T-helper 1 cell treated with Interleukin-12 subunit alpha and Interleukin-12 subunit beta and Interleukin-4 antibody, amounts not matched to agents 30 μg/mL and 1 μg/mL, for 36 hours (primary cell): Measurements from ENCODE around the gene DCLK1.

Source experiments
- H3K27ac Mint-ChIP-seq: one replicate; pipeline ENCODE4 v1.8.0; 2021; ENCODE audit warnings: mild to moderate bottlenecking, mixed read lengths
- H3K27me3 Mint-ChIP-seq: one replicate; pipeline ENCODE4 v1.8.0; 2021; ENCODE audit warnings: low read depth, mixed read lengths
- H3K36me3 Mint-ChIP-seq: one replicate; pipeline ENCODE4 v1.8.0; 2021; ENCODE audit warnings: low read depth, mixed read lengths
- H3K4me1 Mint-ChIP-seq: one replicate; pipeline ENCODE4 v1.8.0; 2021; ENCODE audit warnings: low read depth, mixed read lengths
- H3K4me3 Mint-ChIP-seq: one replicate; pipeline ENCODE4 v1.8.0; 2021; ENCODE audit warnings: mild to moderate bottlenecking, moderate library complexity, mixed read lengths
- H3K9me3 Mint-ChIP-seq: one replicate; pipeline ENCODE4 v1.8.0; 2021; ENCODE audit warnings: mixed read lengths

The DCLK1 gene

DNA sequence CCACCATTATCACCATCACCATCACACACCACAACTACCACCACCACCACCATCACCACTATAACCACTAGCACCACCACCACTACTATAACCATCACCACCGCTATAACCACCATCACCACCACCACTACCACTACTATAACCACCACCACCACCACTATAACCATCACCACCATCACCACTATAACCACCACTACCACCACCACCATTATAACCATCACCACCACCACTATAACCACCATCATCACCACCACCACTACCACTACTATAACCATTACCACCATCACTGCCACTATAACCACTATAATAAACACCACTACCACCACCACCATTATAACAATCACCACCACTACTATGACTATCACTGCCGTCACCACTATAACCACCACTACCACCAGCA, 173.2 kb downstream of the DCLK1 start:
- Mint-ChIP-seq H3K4me1 (no peaks in the 10 kb centered on the region), H3K9me3 (no peaks in the 10 kb centered on the region), H3K4me3 (no peak overlapping the region), H3K27me3 (no peaks in the 10 kb centered on the region), H3K27ac (no peak overlapping the region), H3K36me3 (no peaks in the 10 kb centered on the region)

DNA sequence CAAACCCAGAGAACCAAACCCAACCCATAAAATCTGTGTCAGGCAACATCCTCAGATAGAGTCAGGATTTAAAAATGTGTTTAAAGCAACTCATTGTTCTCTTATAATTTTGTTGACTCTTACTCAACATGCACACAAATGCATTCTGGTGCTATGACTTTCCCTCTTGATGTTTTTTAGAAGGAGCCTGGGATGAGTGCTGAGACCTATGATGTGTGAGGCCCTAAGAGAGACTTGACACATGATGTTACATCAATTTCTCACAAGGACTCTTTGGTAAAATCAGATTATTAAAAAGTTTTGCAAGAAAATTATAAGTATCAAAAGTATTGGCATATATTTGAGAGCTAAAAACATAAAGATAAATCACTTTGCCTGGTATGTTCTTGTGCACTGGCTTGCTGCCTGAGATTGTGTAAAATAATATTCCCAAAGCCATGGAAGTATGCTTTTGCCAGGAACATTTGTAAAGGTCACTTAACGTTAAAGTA, 173.9 kb downstream of the DCLK1 start:
- no peaks in the 10 kb centered on the region for H3K27me3 Mint-ChIP-seq
- H3K27ac Mint-ChIP-seq, result no peak overlapping the region
- H3K4me3 Mint-ChIP-seq, result no peak overlapping the region
- H3K36me3 Mint-ChIP-seq, result no peaks in the 10 kb centered on the region
- H3K9me3 Mint-ChIP-seq, result no peaks in the 10 kb centered on the region
- no peaks in the 10 kb centered on the region for H3K4me1 Mint-ChIP-seq

DNA sequence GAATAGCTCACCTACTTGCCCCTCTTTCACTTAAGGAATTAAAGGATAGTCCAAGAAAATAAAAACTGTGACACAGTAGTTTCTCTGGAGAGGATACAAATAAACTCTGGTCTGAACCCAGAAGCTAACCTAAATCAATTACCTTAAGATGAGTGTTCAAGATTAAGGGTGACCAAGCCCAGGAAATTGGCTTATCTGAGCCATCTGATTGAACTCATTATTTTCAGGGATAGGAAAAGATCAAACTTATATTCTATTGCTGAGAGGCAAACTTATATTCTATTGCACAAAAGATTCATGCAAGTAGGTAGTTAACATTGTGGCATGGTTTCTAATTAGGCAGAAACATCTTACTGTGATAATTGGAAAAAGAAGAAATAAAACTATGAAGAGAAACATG, 175.1 kb downstream of the DCLK1 start:
- Mint-ChIP-seq H3K9me3 (no peaks in the 10 kb centered on the region), H3K4me1 (no peaks in the 10 kb centered on the region), H3K27me3 (no peaks in the 10 kb centered on the region), H3K4me3 (no peak overlapping the region), H3K27ac (no peak overlapping the region), H3K36me3 (no peaks in the 10 kb centered on the region)

DNA sequence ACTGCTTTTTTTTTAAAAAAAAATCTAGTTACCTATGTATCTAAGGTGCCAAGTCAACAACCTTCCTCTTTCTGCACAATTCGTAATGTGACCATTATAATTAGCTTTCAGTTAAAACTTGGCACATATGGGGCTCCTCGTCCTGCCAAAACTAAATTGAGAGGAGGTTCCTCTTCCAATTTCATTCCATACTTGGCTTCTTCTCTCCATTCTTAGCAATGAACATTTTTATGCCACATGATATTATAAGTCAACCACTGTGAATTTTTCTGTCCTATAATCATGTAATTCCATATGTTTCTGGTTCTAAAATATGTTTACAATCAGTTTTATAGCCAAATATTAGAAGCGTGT, 177.0 kb downstream of the DCLK1 start:
- no peaks in the 10 kb centered on the region for H3K27me3 Mint-ChIP-seq
- no peaks in the 10 kb centered on the region for H3K36me3 Mint-ChIP-seq
- no peak overlapping the region for H3K4me3 Mint-ChIP-seq
- H3K4me1 Mint-ChIP-seq, result no peaks in the 10 kb centered on the region
- H3K27ac Mint-ChIP-seq, result no peak overlapping the region
- peaks cover 4% of the 10 kb centered on the region for H3K9me3 Mint-ChIP-seq

DNA sequence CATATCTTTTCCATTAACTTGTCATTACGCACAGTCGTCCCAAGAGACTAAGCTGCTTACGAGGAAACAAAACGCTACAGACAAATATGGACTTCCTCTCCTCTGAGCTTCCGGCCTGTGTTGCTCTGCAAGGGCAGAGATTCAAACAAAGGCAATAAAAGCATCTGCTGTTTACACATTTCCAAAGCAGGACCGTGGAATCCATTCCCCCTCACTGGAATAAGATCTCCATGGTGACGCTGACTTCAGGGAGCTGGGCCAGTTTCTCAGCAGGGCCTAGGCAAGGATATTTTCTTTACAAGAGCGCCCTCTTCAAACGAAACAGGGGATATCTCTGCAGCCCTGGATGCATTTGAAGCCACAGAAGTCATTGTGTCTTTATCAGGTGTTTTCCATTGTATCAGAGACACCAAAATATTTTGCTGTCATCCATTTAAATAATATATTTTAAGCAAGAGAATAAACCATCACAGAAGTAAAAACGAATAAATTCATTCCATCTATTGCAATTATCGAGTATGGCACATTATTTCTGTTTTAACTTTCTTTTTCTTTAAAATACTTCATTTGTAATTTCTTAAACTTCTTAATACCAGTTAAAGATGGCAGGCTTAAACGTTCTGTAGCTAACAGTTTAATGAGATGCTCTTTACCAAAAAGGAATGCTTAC, 177.5 kb downstream of the DCLK1 start:
- Mint-ChIP-seq H3K9me3 (peaks cover 4% of the 10 kb centered on the region), H3K4me1 (no peaks in the 10 kb centered on the region), H3K4me3 (no peak overlapping the region), H3K27ac (no peak overlapping the region), H3K27me3 (no peaks in the 10 kb centered on the region), H3K36me3 (no peaks in the 10 kb centered on the region)

DNA sequence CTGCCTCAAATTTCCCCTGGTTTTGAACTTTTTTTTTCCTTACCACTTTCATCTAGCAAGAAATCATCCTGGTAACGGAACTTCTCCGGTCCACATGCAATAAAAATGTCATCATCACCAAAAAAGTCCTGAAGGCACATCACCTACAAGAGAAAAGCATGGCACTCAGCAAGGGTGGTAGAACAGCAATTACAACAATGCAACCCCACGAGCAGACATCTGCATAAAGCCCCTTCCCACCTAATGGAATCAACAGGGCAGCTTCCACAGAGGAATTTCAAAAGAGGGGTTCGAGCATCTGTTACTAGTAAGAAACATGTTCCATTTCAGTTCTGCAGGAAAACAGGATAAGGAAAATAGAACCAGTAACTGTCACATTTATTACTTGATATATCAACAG, 183.9 kb downstream of the DCLK1 start:
- Mint-ChIP-seq H3K9me3 (peaks cover 21% of the 10 kb centered on the region), H3K27me3 (no peaks in the 10 kb centered on the region), H3K4me3 (no peak overlapping the region), H3K27ac (no peak overlapping the region), H3K4me1 (no peaks in the 10 kb centered on the region), H3K36me3 (no peaks in the 10 kb centered on the region)

DNA sequence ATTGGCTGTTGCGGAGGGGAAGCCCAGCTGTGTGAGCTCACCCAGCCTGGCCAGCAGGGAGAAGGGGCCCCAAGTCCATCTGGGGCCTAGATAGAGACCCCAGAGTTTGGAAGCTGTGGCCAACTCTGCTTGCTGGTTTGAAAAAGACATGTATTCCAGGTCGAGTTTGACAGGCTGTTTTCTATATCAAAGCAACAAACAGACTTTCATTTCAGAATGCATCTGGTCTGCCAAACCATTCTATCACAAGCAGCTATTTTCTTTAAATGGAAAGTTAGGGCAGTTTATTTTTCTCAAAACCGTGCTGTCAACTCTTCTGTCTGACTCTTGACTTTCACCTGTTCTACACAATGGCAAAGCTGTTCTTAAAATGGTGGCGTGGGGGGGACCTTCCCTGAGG, 185.8 kb downstream of the DCLK1 start:
- Mint-ChIP-seq H3K9me3 (peaks cover 21% of the 10 kb centered on the region), H3K27ac (no peak overlapping the region), H3K36me3 (no peaks in the 10 kb centered on the region), H3K27me3 (no peaks in the 10 kb centered on the region), H3K4me1 (no peaks in the 10 kb centered on the region), H3K4me3 (no peak overlapping the region)

DNA sequence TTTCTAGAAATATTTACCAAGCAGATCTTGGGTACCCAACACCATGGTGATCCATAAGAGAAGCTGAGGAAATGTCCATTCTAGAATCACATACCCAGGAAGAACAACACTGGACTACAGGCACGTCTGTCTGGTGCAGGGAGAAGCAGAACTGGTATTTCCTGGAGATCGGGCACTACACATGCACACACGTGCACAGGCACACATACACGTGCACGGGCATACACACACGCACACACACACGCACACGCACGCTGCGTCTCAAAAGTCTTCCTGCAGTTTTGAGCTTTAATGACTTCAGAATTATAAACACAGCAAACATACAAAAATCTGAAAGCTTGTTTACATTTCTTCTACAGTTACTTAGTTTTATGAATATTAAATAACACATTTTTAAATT, 189.8 kb downstream of the DCLK1 start:
- Mint-ChIP-seq H3K9me3 (peaks cover 11% of the 10 kb centered on the region), H3K4me1 (no peaks in the 10 kb centered on the region), H3K4me3 (no peak overlapping the region)

DNA sequence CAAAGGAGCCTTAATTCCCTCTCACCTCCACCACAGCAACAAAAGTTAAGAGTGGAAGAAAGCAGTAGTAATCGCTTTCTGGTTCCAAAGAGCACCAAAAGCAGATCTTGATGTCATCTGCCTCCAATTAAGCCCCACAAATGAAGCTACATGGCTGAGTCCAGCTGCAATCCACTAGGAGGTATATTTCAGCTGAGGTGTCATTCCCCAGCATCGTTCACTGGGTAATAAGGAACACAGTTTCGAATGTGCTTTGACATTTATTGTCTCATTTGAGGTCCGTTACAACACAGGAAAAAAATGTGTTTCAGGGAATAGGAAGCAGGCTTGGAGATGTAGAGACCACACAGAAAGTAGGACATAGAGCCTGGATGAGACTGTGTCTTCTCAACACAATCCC, 190.4 kb downstream of the DCLK1 start:
- no peaks in the 10 kb centered on the region for H3K4me1 Mint-ChIP-seq
- no peak overlapping the region for H3K27ac Mint-ChIP-seq
- H3K4me3 Mint-ChIP-seq, result no peak overlapping the region
- H3K9me3 Mint-ChIP-seq, result peaks cover 11% of the 10 kb centered on the region
- H3K27me3 Mint-ChIP-seq, result no peaks in the 10 kb centered on the region
- H3K36me3 Mint-ChIP-seq, result no peaks in the 10 kb centered on the region

More for the DNA sequence above, 189.8 kb downstream of the DCLK1 start:
- Mint-ChIP-seq H3K27me3 (no peaks in the 10 kb centered on the region), H3K27ac (no peak overlapping the region), H3K36me3 (no peaks in the 10 kb centered on the region)

DNA sequence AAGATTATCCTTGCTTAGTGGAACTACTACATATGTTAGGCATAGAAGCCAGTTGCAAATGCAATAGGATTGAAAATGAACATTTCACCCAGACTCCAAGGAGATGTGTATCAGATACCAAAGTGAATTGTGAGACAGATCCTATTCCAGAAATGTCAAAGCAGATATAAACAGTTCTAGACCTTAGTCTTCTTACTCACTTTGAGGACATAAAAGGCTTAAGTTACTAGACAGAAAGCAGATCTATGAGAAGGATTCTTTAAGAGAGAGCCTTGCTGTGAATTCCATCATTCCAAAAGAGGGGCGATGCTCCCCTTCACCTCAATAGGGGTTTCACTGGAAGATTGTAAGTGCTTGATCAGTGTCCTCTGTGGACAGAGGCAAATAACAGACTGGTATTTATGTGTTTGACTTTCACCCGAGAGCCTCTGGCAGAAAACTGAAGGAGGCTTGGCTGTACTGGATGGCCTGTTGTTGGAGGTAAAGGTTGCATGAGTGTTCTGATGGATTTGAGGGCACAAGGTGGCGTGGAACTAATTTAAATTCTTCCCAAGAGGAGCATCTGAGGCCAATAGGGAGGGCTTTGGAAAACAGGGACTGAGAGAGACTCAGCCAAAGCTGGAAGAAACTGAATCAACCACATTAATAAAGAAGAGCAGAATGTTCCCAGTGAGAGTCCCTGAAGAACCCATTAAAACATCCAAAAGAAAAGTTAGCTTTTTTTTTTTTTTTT, 194.8 kb downstream of the DCLK1 start:
- H3K27me3 Mint-ChIP-seq, result no peaks in the 10 kb centered on the region
- no peak overlapping the region for H3K27ac Mint-ChIP-seq
- H3K36me3 Mint-ChIP-seq, result no peaks in the 10 kb centered on the region
- H3K4me1 Mint-ChIP-seq, result no peaks in the 10 kb centered on the region
- no peak overlapping the region for H3K4me3 Mint-ChIP-seq
- peaks cover 14% of the 10 kb centered on the region for H3K9me3 Mint-ChIP-seq

DNA sequence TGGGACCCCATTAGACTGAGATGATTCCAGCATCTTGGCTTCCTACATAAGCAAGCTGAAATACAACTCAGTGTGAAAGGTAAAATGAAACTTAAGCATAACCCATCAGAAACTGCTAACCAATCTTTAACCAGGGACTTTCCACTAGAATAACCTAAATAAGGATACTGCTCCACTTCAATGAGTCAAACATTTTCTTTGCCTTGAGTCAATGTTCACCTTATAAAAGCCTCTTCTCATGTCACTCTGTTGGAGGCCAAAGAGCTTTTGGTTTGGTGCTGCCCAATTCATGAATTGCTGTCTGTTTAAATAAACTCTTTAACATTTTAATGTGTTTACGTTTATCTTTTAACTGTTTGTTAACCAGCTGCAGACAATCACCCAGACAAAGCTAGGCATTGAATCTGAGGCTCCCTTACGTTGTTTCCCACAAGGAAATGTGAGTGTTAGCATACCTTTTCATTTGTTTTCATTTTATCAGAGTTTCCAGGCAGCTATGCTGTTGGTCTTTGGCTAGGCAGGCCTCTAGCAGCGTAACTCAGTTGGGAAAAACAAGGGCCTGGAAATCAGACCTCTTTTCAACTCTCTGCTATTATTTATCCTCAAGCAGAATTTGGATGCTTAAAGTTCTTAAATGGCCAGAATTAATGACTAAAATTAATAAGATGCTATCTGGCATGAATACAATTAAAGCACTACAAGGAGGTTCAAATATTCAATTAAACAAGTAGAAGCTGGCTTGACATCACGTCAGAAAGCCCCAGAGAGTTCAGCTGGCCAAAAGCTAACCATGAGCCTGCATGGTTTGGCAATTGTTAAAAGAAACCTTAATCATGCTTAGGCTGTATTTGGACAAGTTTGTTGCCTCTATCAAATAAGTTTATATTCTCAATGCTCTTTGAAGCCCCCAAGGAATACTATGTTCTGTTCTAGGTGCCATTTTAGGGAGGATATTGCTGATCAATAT, 200.2 kb downstream of the DCLK1 start:
- Mint-ChIP-seq H3K36me3 (no peaks in the 10 kb centered on the region), H3K9me3 (peaks cover 17% of the 10 kb centered on the region), H3K4me1 (no peaks in the 10 kb centered on the region), H3K4me3 (no peak overlapping the region), H3K27ac (no peak overlapping the region), H3K27me3 (no peaks in the 10 kb centered on the region)

DNA sequence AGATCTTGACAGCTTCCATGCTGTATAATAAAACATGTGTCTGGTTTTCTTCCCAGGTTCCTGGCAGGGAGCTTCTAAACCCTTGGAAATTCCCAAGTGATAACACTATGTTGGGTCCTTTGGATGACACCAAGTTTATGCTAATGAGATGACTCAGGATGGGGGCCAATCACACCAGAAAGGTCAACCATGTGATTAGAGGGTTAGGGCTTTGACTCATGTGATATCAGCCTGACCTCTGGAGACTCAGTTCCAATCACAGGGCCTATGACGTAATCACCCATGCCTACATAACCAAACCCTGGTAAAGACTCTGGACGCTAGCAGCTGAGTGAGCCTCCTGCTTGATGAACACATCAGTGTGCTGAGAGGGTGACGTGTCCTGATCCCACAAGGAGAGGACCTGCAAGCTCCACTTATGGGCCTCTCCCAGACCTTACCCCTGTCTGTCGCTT, 203.6 kb downstream of the DCLK1 start:
- peaks cover 9% of the 10 kb centered on the region for H3K9me3 Mint-ChIP-seq
- no peak overlapping the region for H3K4me3 Mint-ChIP-seq
- no peaks in the 10 kb centered on the region for H3K36me3 Mint-ChIP-seq
- no peak overlapping the region for H3K27ac Mint-ChIP-seq
- H3K4me1 Mint-ChIP-seq, result no peaks in the 10 kb centered on the region
- H3K27me3 Mint-ChIP-seq, result no peaks in the 10 kb centered on the region

DNA sequence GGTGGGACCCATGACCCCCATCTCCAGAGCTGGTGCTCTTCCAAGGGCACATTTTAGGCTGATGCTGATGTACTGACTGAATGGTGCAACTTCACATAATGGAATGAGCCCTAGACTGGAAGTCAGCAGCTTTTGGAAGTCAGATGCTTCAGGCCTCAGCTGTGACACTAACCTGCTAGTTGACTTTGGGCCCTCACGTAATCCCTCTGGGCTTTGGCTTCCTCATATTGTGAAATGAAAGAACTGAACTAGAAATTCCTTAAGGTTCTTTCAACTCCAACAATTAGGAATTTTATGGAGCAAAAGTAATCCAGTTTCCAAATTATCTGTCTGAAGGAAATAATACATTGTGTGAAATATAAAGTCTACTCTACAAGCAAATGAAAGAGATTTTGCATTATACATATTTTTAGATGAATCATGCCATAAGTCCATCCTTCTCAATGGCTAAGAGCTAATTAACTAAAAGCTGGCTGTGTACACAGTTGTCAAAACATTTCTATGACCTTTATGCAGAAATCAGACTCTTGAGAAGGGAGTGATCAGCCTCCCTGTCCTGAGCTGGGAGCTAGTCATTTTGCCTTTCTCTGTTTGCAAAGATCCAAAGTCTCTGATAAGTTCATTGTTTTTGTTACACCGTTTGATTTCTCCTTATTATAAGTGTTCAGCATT, 204.2 kb downstream of the DCLK1 start:
- H3K36me3 Mint-ChIP-seq, result no peaks in the 10 kb centered on the region
- no peaks in the 10 kb centered on the region for H3K27me3 Mint-ChIP-seq
- no peaks in the 10 kb centered on the region for H3K4me1 Mint-ChIP-seq
- H3K27ac Mint-ChIP-seq, result no peak overlapping the region
- no peak overlapping the region for H3K4me3 Mint-ChIP-seq
- H3K9me3 Mint-ChIP-seq, result peaks cover 4% of the 10 kb centered on the region

DNA sequence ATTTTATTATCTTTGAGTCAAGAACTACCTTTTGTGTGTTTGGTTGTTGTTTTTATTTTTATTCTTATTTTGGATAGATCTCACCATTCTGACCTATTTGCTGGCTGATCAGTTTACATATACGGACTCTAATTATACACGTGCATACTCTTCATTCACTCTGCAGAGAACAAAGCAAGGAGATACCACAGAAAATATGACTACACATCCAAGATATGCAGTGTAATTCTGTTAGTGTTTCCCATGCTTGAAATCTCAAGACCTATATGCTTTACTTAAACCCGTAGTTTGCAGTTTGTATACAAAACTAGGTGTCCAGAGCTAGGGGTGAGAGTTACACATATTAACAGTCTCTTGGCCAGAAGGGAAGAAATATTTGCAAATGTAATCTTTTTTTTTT, 205.5 kb downstream of the DCLK1 start:
- Mint-ChIP-seq H3K4me3 (no peak overlapping the region), H3K27me3 (no peaks in the 10 kb centered on the region), H3K27ac (no peak overlapping the region), H3K9me3 (peaks cover 6% of the 10 kb centered on the region), H3K4me1 (no peaks in the 10 kb centered on the region), H3K36me3 (no peaks in the 10 kb centered on the region)
